Loucy (cell line): ENCODE measurements around the gene SASH1.

Source experiments
- EZH2phosphoT487 ChIP-seq: fragments of 200-600 bp; IDR thresholded peaks from 2 replicates; pipeline ENCODE4 v1.6.1; 2018; ENCODE audit warnings: antibody characterized with exemption, mild to moderate bottlenecking, moderate library complexity, borderline replicate concordance
- TF ChIP-seq, protein P1 (sequence below): fragments of 200-600 bp; sonication (generic); conservative IDR thresholded peaks from 2 replicates; pipeline ENCODE4 v1.5.1; 2014; ENCODE audit warnings: mild to moderate bottlenecking, antibody characterized with exemption, low read length

DNA sequence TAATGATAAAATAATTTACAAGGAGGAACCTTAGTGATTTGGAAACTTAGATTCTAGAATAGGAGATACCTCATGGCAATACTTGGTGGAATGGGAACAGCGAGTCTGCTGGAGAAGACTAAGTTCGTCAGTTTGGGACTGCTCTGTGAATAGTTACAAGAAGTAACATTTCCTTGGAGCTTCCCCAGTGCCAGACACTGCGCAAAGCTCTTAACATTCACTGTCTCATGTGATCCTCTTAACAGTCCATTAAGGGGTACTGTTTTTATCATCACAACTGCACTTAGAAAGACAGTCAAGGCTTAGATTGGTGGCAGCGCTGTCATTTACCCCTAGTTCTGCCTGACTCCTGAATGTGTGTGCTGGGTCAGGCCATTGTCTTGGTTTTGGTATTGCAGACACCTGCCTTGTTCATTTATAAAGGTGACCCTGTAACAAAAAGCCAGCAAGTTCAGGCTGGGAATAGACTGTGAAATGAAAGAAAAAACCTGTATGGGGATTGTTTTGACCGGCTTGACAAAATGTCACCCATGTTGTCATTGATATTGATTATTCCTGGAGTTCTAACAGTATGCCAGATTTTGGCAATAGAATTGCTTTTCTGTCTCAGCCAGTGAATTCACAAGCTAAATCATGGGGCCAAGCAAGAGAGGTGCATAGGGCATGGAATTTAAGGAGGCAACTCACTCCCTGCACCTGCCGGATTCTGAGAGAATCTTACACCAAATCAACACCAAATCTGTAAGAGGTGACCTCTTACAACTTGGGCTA, 118.4 kb downstream of the SASH1 start:
- TF ChIP-seq, protein P1, sequence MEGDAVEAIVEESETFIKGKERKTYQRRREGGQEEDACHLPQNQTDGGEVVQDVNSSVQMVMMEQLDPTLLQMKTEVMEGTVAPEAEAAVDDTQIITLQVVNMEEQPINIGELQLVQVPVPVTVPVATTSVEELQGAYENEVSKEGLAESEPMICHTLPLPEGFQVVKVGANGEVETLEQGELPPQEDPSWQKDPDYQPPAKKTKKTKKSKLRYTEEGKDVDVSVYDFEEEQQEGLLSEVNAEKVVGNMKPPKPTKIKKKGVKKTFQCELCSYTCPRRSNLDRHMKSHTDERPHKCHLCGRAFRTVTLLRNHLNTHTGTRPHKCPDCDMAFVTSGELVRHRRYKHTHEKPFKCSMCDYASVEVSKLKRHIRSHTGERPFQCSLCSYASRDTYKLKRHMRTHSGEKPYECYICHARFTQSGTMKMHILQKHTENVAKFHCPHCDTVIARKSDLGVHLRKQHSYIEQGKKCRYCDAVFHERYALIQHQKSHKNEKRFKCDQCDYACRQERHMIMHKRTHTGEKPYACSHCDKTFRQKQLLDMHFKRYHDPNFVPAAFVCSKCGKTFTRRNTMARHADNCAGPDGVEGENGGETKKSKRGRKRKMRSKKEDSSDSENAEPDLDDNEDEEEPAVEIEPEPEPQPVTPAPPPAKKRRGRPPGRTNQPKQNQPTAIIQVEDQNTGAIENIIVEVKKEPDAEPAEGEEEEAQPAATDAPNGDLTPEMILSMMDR = no peak
- TF ChIP-seq EZH2phosphoT487 = no peak
